Adipose tissue (tissue), 3 donors: ENCODE measurements around the gene CHIT1. TPM values are rescaled to one million over a fixed set of nuclear protein-coding genes. Genes with fewer than 3 reads are reported as not detected.
"Not testable (repeated sequence)": the region's sequence is repeated elsewhere in the genome, so short reads cannot be mapped to it uniquely, and the experiment has no call there.

Source experiments
- H3K27ac ChIP-seq: one replicate; pipeline ENCODE4 v1.5.1; 2013; ENCODE audit warnings: low read depth, low read length
- WGBS, 3 donors: extraction: QIAGEN DNeasy Blood & Tissue Kit; methylation state at CpG; one replicate each; pipeline ENCODE4 v1.1.7; 2013; 5-methylcytosine and 5-hydroxymethylcytosine counted together
- polyA plus RNA-seq, 3 donors: library from polyadenylated mRNA; stranded (reverse); fragments of 200-250 nt; gene quantifications; one replicate each; pipeline ENCODE4 v1.2.3, GENCODE V29; 2013
- donor health status: healthy with polysubstance abuse.
- donor health status: Bipolar disorder and iron deficiency.
- donor health status: healthy.

Gene CHIT1
- polyA plus RNA-seq, 3 donors = 0.07 to 0.34 (median 0.12) TPM

DNA sequence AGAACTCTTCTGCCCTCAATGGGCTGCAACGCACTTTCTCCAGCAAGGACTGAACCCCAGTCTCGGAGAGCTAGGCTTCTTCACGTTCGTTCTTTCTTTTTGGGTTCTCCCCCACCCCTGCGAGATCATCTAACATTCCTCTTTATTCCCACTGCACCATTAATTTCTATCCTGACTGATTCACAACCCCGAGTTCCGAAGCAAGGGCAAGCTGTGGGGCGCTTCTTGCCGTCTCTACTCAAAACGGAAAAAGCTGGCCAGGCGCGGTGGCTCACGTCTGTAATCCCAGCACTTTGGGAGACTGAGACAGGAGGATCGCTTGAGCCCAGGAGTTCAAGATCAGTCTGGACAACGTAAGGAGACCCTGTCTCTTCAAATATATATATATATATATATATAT, 38.4 kb upstream of the CHIT1 start:
- WGBS, 3 donors = 43 to 57% (median 53%) methylated on average over 15 of the region's 15 CpGs
- H3K27ac ChIP-seq = no peak overlapping the region

DNA sequence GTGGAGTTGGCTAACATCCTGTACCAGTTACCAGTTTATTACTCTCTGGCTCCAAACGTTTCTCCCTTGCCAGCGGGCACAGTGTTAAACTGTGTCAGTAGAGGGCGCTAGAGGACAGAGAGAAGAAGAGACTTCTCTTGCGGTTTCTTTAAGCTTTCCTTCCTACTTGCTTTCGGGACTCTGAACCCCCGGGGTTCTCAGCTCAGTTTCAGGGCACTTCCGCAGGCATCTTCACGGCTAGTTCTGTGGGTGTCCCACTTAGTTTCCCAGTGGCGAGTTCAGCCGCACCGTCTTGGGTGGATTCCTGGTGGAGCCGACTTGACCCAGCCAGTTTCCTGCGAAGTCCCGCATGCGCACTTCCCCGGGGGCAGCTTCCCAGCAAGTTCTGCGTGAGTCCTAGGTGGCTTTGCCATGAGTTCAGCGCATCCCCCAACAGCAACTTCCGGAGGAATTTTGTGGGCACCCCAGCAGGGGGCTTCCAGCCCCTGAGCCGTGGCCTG, 37.9 kb upstream of the CHIT1 start:
- 0 to 1% (median 1%) methylated on average over 20 of the region's 20 CpGs for WGBS, 3 donors

DNA sequence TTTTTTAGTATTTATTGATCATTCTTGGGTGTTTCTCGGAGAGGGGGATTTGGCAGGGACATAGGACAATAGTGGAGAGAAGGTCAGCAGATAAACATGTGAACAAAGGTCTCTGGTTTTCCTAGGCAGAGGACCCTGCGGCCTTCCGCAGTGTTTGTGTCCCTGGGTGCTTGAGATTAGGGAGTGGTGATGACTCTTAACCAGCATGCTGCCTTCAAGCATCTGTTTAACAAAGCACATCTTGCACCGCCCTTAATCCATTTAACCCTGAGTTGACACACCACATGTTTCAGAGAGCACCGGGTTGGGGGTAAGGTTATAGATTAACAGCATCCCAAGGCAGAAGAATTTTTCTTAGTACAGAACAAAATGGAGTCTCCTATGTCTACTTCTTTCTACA, 36.7 kb upstream of the CHIT1 start:
- H3K27ac ChIP-seq = not testable (repeated sequence)
- 37 to 61% (median 57%) methylated on average over 3 to 5 of the region's 5 CpGs for WGBS, 3 donors

More for the DNA sequence above, 37.9 kb upstream of the CHIT1 start:
- no peak overlapping the region for H3K27ac ChIP-seq

DNA sequence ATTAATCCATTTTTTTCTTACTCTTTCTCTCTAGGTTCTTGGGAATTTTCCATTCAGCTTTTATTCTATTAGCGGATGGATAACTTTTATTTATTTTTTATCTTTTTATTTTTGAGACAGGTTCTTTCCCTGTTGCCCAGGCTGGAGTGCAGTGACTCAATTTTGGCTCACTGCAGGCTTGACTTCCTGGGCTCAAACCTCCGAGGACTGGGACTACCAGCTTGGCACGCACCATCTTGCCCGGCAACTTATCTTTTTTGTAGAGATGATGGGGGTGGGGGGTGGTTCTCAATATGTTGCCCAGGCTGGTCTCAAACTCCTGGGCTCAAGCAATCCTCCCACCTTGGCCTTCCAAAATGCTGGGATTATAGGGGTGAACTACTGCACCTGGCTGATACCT, 36.1 kb upstream of the CHIT1 start:
- WGBS, 3 donors = 71 to 79% (median 71%) methylated on average over 4 of the region's 4 CpGs
- no peak overlapping the region for H3K27ac ChIP-seq

DNA sequence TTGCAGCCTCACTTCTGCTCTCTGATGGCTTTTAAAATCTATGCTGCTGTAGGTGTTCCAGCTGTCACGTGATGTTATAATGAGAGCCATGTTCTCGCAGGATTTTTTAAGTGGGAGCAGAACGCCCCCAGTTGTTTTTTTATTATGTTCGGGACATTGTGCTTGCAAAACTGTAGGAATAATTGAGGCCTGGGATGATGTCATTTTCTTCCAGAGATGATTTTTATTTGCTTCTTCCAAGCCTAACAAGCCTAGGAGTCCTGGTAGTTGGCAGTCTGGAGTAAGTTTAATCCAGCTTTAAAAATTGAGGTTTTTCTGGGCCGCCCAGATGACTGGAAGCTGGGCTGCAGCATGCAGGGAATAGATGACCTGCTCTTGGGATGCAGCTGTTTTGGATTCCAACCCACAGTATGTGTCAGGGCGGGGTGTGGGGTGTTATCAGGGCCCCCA, 34.6 kb upstream of the CHIT1 start:
- 69 to 81% (median 75%) methylated on average over 6 of the region's 6 CpGs for WGBS, 3 donors
- no peak overlapping the region for H3K27ac ChIP-seq

DNA sequence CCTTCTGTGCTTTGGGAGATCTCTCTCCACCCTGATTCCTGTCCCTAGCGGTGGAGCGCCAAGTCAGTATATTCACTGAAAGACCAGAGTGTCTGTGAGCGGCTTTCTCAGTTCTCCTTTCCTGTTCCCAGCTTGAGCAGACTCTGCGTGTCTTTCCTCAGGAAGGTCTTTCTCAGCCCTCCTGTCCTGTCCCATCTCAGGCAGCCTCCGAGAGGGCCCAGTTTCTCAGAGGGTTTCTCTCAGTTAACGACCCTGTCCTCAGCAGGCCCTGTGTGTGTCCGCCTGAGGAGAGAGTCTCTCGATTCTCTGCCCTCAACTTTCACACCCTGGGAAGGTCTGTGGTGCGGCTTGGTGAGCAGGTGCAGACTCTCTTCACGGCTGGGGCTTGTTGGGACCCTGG, 34.0 kb upstream of the CHIT1 start:
- no peak overlapping the region for H3K27ac ChIP-seq

DNA sequence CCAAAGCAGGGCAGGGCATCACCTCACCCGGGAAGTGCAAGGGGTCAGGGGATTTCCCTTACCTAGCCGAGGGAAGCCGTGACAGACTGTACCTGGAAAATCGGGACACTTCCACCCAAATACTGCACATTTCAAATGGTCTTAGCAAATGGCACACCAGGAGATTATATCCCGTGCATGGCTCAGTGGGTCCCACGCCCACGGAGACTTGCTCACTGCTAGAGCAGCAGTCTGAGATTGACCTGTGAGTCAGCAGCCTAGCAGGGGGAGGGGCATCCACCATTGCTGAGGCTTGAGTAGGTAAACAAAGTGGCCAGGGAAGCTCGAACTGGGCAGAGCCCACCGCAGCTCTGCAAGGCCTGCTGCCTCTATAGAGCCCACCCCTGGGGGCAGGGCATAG, 27.2 kb upstream of the CHIT1 start:
- not testable (repeated sequence) for H3K27ac ChIP-seq
- 84 to 90% (median 89%) methylated on average over 9 of the region's 9 CpGs for WGBS, 3 donors

More for the DNA sequence above, 34.0 kb upstream of the CHIT1 start:
- 71 to 80% (median 74%) methylated on average over 10 of the region's 10 CpGs for WGBS, 3 donors

DNA sequence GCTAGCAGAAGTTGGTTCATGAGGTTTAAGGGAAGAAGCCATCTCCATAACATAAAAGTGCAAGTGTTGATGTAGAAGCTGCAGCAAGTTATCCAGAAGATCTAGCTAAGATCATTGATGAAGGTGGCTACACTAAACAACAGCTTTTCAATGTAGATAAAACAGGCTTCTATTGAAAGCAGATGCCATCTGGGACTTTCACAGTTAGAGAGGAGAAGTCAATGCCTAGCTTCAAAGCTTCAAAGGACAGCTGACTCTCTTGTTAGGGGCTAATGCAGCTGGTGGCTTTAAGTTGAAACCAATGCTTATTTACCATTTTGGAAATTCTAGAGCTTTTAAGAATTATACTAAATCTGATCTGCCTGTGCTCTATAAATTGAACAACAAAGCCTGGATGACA, 25.3 kb upstream of the CHIT1 start:
- not testable (repeated sequence) for H3K27ac ChIP-seq

DNA sequence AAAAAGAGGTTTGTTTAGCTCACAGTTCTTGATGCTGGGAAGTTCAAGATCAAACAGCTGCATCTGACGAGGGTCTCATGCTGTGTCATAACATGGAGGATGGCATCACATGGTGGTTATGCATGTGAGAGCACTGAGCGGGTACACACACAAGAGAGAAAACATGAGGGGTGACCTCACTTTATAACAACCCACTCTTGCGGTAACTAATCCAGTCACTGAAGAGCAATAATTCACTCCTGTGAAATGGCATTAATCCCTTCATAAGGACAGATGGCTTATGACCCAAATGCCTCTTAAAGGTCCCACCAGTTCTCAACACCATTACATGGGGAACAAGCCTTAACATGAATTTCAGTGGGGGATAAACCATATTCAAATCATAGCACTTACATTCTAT, 23.2 kb upstream of the CHIT1 start:
- H3K27ac ChIP-seq = no peak overlapping the region
- 67 to 82% (median 76%) methylated on average over 3 of the region's 3 CpGs for WGBS, 3 donors

DNA sequence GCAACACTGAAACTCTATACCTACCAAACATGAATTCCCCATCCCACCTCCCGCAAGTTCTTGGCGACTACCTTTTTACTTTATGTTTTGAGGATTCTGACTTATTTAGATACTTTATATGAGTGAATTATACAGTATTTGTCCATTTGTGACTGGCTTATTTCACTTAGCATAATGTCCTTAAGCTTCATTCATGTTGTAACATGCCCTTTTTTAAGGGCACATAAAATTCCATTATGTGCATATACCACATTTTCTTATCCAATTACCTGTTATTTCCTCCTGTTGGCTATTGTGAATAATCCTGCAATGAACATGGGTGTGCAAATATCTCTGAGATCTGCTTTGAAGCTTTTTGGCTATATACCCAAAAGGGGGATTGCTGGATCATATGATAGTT, 22.0 kb upstream of the CHIT1 start:
- WGBS, 3 donors = 90 to 91% (median 91%) methylated on average over 2 of the region's 2 CpGs
- H3K27ac ChIP-seq = no peak overlapping the region

DNA sequence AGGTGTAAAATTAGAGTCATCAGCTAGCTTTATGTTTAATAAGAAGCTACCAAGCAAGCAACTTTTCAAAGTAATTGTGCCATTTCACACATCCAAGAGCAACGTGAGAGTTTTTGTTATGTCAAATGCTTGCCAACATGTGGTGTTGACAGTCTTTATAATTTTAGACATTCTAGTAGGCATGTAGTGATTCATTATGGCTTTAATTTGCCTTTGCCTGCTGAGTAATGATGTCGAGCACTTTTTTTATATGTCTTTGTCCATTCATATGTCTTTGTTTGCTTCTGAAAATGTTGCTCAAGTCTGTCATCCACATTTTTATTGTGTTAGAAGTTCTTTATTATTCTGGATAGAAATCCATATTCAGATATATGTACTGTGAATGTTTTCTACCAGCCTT, 21.4 kb upstream of the CHIT1 start:
- WGBS, 3 donors = 29 to 67% (median 63%) methylated on average over 2 of the region's 2 CpGs
- H3K27ac ChIP-seq = no peak overlapping the region

DNA sequence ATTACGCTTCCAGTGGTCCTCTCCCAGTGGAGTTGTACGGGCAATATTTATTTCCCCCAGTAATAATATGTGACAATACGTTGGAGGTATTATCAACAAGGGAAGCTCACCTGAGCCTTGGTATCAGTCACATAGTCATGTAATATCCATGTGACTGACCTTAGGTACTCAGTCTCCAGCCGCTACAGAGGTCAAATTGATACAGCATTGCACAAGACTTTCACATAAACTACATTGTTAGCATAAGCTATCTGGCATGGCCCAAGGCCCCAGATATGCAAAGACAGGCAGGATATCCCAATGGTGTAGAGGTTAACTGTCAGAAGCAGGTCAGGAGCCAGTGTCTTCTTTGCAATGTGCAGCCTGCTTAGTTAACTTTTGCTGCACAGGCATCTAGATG, 15.3 kb upstream of the CHIT1 start:
- H3K27ac ChIP-seq = no peak overlapping the region

DNA sequence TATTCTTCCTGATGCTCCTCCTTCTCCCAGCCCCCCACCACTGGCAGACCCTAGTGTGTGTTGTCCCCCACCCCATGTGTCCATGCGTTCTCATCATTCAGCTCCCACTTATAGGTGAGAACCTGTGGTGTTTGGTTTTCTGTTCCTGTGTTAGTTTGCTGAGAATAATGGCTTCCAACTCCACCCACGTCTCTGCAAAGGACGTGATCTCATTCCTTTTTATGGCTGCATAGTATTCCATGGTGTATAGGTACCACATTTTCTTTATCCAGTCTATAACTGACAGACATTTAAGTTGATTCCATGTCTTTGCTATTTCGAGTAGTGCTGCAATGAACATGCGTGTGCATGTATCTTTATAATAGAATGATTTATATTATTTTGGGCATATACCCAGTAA, 12.2 kb upstream of the CHIT1 start:
- WGBS, 3 donors = 82 to 90% (median 89%) methylated on average over 5 of the region's 5 CpGs
- H3K27ac ChIP-seq = not testable (repeated sequence)

More for the DNA sequence above, 15.3 kb upstream of the CHIT1 start:
- 46 to 69% (median 48%) methylated on average over 4 of the region's 4 CpGs for WGBS, 3 donors

DNA sequence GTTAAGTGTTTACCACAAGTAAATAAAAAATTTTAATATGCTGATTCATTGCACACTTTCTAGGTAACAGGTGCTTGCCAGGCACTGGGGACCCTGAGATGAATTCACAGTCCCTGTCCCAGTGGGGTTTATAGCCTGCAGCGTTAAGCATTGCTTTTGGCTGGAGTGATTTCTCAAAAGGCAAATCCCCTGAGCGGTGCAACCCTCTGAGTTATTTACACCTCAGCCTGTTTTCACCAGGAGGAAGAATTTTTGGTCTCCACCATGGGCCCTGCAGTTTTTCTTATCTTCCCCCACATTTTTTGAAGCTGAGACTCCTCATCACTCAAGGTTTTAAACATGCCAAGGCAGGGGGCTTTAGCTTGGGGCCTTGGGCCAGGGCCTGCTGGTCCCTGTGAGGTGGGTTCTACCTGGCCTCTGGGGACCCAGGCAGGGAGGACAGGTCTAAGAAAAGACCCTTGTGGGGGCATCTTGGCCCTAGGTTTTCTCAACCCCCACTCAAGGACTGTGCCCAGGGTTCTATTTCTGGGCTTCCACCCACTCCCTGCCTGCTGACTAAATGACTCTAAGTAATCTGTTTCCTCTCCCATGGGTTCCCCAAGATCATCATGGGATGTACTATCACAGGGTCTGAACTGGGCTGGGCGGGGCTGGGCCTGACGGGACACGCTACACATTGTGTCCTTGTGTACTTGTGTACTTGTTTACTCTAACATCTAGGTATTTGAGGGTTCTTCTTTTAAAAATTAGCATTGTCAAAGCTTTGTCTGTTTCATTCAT, 10.2 kb upstream of the CHIT1 start:
- WGBS, 3 donors = 51 to 75% (median 71%) methylated on average over 5 of the region's 5 CpGs
- no peak overlapping the region for H3K27ac ChIP-seq

DNA sequence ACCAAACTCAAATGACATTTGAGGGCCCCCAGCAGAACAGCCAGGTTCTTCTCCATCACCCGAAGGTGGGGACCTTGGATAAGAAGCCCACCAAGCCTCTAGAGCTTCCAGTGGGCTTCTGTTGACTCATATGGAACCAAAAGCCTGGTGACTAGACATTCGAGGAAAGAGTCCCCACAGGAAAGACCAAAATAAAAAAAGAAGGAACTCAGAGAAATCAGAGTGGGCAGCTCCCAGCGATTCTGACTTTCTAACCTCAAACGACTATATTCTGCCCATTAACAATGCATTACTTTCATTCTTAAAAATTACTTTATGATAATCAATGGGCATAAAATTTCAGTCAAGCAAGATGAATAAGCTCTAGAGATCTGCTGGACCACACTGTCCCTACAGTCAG, 9.6 kb upstream of the CHIT1 start:
- WGBS, 3 donors = 53 to 63% (median 58%) methylated on average over 4 of the region's 4 CpGs

DNA sequence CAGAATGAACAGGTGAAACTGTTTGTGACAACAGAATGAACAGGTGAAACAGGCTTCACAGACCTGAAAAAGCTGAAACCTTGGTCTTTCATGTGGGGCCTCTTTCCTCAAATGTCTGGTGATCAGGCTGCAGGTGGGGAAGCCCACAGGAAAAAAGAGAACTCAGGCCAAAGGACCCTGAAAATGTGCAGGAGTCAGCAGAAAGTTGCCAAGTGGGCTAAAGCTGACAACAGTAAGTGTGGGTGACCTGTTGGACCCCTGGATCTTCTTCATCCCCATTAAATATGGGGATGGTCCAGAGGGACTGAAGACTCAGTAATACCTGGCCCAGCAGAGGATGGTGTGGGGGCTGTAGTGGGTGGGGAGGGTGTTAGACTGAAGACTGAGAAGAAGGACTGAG, 9.1 kb upstream of the CHIT1 start:
- no peak overlapping the region for H3K27ac ChIP-seq

More for the DNA sequence above, 9.6 kb upstream of the CHIT1 start:
- no peak overlapping the region for H3K27ac ChIP-seq

DNA sequence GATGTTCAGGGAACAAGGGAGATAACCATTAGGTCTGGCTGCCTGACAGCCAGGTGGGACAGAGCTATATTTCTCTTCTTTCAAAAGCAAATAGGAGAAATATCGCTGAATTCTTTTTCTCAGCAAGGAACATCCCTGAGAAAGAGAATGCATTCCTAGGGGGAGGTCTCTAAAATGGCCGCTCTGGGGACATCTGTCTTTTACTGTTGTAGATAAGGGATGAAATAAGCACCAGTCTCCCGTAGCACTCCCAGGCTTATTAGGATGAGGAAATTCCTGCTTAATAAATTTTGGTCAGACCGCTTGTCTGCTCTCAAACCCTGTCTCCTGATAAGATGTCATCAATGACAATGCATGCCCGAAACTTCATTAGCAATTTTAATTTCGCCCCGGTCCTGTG, 5.4 kb upstream of the CHIT1 start:
- not testable (repeated sequence) for H3K27ac ChIP-seq
- WGBS, 3 donors = 86 to 91% (median 88%) methylated on average over 7 of the region's 7 CpGs

DNA sequence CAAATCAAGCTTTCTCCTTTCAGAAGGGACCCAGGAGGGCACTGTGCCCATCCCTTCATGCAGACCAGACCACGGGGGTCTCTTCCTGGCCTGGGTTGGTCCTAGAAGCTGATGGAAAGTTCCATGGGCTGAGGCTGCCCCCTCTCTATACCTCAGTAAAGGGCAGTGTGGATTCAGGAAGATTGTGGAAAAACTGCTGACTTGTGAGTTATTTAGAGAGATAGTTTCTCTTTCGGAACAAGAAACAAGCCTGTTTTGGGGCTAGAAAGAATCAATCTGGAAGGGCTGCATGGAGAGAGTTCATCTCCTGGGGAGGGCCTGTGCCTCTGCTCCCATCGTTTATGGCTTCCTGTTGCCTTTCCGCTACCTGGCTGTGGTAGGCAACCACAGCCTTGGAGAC, 803 bp downstream of the CHIT1 start:
- WGBS, 3 donors = 66 to 76% (median 69%) methylated on average over 4 of the region's 4 CpGs

DNA sequence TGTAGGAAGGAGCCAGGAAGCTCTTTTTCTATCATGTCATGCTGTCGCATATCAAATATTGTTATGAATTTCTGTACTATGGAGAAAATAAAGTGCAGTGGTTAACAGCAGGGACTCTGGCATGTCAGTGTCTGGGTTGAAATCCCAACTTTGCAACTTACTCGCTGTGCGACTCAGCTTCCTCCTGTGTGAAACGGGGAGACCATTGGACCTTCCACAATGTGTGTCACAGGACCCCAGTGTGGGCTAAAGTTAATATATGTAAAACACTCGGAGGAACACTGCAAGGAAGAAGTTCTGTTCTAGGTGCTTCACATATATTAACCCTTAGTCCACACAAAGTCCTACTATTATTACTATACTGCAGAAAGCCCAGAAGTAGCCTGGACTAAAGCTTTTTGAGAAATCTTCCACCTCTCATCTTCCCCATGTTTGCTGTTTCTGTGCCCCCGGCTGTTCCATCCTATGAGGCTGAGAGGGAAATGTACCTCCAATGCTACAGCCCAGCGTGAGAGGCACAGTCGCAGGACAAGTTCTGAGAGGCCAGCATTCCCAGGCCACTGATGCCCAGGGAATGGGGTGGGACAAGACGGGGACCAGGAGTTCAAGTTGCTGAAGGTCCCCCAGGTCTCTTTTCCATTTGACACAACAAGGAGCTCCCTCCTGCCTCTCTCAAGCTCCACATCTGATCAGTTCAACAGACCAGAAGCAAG, 1.9 kb downstream of the CHIT1 start:
- WGBS, 3 donors = 81 to 89% (median 84%) methylated on average over 9 of the region's 9 CpGs
- no peak overlapping the region for H3K27ac ChIP-seq

More for the DNA sequence above, 803 bp downstream of the CHIT1 start:
- no peak overlapping the region for H3K27ac ChIP-seq

DNA sequence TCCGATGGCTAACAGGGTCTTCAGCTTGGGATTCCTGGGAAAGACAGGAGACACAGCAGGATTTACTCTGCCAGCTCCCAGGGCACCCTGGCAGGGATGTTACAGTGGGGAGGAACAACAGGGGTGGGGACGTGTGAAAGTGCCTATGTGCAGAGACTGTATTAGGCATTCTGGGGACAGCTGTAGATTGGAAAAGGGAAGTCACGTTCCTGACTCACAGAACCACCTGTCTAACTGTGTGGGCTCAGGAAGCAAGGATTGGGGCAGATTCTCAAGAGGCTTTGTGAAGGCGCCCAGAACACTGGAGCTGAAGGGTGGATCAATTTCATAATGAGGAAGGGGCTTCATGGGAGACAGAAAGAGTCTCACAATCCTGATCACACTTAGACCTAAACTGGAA, 4.4 kb downstream of the CHIT1 start:
- WGBS, 3 donors = 53 to 64% (median 57%) methylated on average over 4 of the region's 4 CpGs

More for the DNA sequence above, 4.4 kb downstream of the CHIT1 start:
- H3K27ac ChIP-seq = no peak overlapping the region
